SK-N-MC (cell line): ENCODE results near the gene HABP4.

Experiments used
- DNase-seq: peaks from one replicate; pipeline ENCODE4 v3.0.0-alpha.2; 2011; ENCODE audit warnings: low read depth, low spot score
- H3K27ac ChIP-seq: fragments of 200-600 bp; sonication (generic); 2 replicates; pipeline ENCODE4 v1.5.1; 2016; ENCODE audit warnings: mixed run types
- H3K36me3 ChIP-seq: fragments of 200-600 bp; sonication (generic); 2 replicates; pipeline ENCODE4 v1.6.1; 2017; ENCODE audit warnings: antibody characterized with exemption, low read length, mixed read lengths; ENCODE audit not compliant: insufficient read depth
- H3K4me3 ChIP-seq: fragments of 200-600 bp; sonication (generic); 2 replicates; pipeline ENCODE4 v1.5.1; 2016
- H3K9ac ChIP-seq: fragments of 200-600 bp; sonication (generic); 2 replicates; pipeline ENCODE4 v1.8.0; 2017; ENCODE audit warnings: mixed run types, mixed read lengths; ENCODE audit not compliant: insufficient read length
- H3K9me3 ChIP-seq: fragments of 200-600 bp; sonication (generic); 2 replicates; pipeline ENCODE4 v1.6.1; 2017; ENCODE audit warnings: low read depth, mild to moderate bottlenecking, antibody characterized with exemption, low read length, moderate library complexity, mixed read lengths
- EZH2 ChIP-seq: fragments of 200-600 bp; sonication (generic); IDR thresholded peaks from one replicate; pipeline ENCODE4 v1.6.1; 2017; ENCODE audit warnings: antibody characterized with exemption
- FOXP2 ChIP-seq: optimal IDR thresholded peaks from 2 replicates; pipeline ENCODE3; 2011; ENCODE audit warnings: mild to moderate bottlenecking, moderate library complexity; ENCODE audit not compliant: insufficient read depth; ENCODE audit errors: extremely low read length, control extremely low read depth
- POLR2AphosphoS5 ChIP-seq: IDR thresholded peaks from 2 replicates; pipeline ENCODE4 v1.6.1; 2012; ENCODE audit warnings: mild to moderate bottlenecking, low read depth, low read length, borderline replicate concordance

The HABP4 gene

DNA sequence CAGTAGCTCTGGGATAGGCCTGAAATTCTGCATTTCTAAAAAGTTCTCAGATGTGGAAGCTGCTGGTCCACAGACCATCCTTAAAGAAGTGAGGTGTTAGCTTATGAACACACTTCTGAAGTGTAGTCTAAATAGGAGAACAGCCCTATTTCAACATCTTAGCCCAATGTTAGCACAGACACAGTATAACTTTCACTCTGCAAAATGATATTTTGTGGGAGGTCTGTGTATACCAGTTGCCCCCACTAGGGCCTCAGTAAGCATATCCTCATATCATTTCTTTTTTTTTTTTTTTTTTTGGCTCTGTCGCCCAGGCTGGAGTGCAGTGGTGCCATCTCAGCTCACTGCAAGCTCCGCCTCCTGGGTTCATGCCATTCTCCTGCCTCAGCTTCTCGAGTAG, 7.5 kb upstream of the HABP4 start:
- no peak overlapping the region for H3K4me3 ChIP-seq
- no peak overlapping the region for H3K9ac ChIP-seq
- H3K36me3 ChIP-seq: no peaks in the 10 kb centered on the region
- no peak for TF ChIP-seq EZH2
- TF ChIP-seq POLR2AphosphoS5: no peak
- TF ChIP-seq FOXP2: no peak
- no peaks in the 10 kb centered on the region for H3K9me3 ChIP-seq
- H3K27ac ChIP-seq: peak overlapping the region; percentile 4; the same call in 1 of the 2 replicates
- DNase-seq: no peak

DNA sequence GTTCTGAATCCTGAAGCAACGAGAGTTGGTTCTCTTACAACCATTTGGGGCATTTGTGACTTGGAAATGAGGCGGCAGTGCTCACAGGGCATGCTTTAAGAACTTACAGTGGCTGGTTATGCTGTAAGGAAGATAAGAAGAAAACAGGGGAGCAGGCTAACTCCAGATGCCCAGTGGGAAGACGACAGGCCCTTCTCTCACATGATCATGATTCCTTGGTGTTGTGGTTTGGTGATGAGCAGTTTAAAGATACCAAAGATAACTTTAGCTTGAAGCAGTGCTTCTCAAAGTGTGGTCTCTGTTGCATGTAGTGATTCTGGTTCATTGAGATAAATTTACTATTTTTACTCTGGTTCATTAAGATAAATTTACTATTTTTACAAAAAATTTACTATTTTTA, 2.6 kb upstream of the HABP4 start:
- no peak overlapping the region for H3K27ac ChIP-seq
- no peaks in the 10 kb centered on the region for H3K36me3 ChIP-seq
- DNase-seq: no peak
- no peak overlapping the region for H3K9ac ChIP-seq
- TF ChIP-seq POLR2AphosphoS5 (no peak), EZH2 (no peak), FOXP2 (no peak)
- no peak overlapping the region for H3K4me3 ChIP-seq
- H3K9me3 ChIP-seq: no peaks in the 10 kb centered on the region

DNA sequence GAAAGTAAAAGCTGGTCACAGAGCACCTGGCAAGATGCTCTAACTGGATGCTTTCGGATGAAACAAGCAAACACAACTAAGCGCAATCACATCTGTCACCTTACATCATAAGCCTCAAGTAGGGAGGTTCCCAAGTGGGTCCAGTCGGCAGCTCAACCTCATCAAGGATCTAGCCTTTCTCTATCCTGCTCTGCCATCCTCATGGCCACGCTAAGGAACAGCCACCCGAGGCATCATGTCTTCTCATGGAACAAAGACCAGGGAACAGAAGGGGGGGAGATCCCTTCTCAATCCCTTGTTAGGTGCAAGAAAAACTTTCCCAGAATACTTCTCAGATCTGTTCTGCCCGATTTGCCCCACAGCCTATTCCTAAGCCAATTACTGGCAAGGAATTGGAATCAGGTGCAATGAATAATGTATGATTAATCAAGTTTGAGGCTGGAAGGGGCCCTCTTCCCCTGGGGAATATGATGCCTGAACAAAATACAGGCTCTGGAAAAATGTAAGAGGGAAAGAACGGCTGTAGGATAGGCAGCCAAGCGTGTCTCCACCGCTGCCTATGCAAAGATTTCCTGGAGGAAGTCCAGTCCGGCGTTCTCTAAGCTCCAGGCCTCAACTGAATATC, 1.3 kb upstream of the HABP4 start:
- H3K9me3 ChIP-seq: no peaks in the 10 kb centered on the region
- peak overlapping the region; percentile 87 for H3K4me3 ChIP-seq
- no peak for TF ChIP-seq POLR2AphosphoS5
- TF ChIP-seq FOXP2: no peak
- TF ChIP-seq EZH2: no peak
- peak overlapping the region; percentile 73; the same call in 1 of the 2 replicates for H3K27ac ChIP-seq
- H3K36me3 ChIP-seq: no peaks in the 10 kb centered on the region
- no peak overlapping the region for H3K9ac ChIP-seq
- peak; percentile 51 for DNase-seq

DNA sequence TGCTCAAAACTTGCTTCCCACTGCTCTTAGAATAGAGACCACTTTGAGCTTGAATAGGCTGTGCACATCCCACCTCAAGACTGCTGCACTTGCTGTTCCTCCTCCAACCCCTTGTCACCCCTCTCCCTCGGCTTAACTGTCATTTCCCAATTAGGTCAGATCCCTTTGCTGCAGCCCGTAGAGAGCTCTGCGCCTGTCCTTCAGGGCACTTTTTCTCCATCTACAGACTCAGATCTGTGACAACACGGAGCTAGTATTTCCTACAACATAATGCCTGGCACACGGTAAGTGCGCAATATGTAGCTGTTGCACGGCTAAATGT, 485 bp upstream of the HABP4 start:
- H3K27ac ChIP-seq: peak overlapping the region; percentile 73; the same call in 1 of the 2 replicates
- TF ChIP-seq FOXP2 (no peak), POLR2AphosphoS5 (no peak), EZH2 (no peak)

DNA sequence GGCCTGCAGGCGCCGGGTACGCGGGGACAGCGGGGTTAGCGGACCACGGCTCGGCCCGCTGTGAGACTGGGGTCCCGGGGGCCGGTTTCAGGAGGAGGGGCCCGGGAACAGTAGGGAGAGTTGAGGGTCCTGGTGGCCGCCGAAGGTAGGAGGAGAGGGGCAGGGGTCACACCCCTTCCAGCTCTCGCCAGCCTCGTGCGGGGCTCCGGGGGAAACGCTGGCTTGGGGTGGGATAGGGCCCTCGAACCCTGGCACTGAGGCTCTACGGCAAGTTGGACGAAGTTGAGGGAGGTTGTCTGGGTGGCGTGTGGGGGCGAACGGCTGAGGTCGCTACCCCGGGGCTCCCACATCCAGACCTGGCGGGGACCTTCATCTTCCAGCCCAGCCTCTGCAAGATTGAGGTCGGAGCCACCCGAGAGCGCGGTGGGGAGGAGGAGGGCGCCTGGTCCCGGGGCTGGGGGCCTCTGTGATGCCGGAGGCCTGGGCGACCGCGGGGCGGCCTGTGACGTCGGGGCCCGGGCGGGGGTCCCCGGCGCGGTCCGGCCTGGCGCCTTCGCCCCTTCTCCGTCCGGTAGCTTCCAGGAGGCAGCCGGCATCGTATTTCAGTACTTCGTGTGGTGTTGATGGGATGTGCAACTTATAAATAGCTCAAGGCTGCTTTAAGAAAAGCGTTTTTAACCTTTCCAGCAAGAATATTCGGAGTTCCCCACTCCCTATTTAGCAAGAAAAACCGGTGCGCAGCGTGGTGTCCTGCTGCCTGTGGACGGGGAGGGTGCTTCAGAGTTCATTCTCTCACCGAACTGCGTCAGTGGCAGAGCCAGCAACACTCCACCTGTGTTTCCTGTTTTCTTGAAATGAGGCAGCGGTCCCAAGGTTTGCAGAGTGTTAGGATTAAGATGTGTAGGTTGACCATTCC, 902 bp downstream of the HABP4 start:
- no peak for DNase-seq
- H3K9ac ChIP-seq: peak overlapping the region; percentile 71
- TF ChIP-seq EZH2 (no peak), POLR2AphosphoS5 (no peak), FOXP2 (no peak)
- H3K4me3 ChIP-seq: peak overlapping the region; percentile 87
- no peaks in the 10 kb centered on the region for H3K9me3 ChIP-seq
- H3K36me3 ChIP-seq: no peaks in the 10 kb centered on the region
- H3K27ac ChIP-seq: no peak overlapping the region

More for the DNA sequence above, 485 bp upstream of the HABP4 start:
- Histone ChIP-seq H3K9me3 (no peaks in the 10 kb centered on the region), H3K9ac (peak overlapping the region; percentile 28), H3K36me3 (no peaks in the 10 kb centered on the region), H3K4me3 (peak overlapping the region; percentile 87)
- DNase-seq: no peak

DNA sequence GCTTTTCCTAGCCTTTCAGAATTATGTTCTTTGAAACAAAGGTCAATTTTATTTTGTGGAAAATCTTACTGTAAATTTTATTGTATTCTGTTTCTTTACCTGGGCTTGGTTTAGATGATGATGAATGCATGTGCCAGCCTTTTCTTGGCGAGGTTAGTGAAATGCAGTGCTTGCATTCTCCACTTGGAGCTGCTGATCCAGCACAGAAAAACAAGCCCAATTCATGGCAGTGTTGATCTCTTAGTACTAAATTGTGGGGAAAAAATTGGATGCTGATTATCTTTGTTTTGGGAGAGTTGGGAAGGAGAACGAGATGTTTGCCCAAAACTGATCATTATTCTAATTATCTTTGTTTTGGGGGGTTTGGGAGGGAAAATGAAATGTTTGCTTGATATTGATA, 3.7 kb downstream of the HABP4 start:
- no peak for TF ChIP-seq FOXP2
- no peak for TF ChIP-seq EZH2
- no peak for TF ChIP-seq POLR2AphosphoS5
- Histone ChIP-seq H3K27ac (no peak overlapping the region), H3K36me3 (no peaks in the 10 kb centered on the region)

DNA sequence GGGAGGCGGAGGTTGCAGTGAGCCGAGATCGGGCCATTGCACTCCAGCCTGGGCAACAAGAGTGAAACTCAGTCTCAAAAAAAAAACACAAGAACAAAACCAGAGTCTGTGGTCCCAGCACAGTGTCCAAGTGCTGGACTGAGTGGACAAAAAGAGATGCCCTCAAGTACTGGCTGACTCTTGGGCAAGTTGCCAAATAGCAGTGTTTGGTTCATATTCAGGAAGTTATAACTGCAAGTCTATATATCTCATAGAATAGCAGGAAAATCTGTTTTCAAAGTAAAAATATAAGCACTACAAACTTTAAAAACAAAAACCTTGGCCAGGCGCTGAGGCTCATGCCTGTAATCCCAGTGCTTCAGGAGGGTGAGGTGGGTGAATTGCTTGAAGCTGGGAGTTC, 7.3 kb downstream of the HABP4 start:
- no peaks in the 10 kb centered on the region for H3K9me3 ChIP-seq

More for the DNA sequence above, 3.7 kb downstream of the HABP4 start:
- Histone ChIP-seq H3K4me3 (no peak overlapping the region), H3K9ac (no peak overlapping the region), H3K9me3 (no peaks in the 10 kb centered on the region)
- no peak for DNase-seq

DNA sequence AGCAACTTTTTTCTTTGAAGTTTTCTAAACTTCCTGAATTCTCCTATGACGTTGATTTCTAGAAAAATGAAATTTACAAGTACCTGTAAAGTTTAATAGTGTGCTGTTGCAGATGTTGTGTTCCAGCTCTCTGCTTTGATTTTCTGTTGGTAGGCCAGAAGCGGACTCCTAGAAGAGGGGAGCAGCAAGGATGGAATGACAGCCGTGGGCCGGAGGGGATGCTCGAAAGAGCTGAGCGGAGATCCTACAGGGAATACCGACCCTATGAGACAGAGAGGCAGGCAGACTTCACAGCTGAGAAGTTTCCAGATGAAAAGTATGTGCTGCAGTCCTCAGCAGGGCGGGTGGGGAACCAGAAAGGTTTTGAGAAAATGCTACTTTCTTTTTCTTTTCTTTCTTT, 8.3 kb downstream of the HABP4 start:
- Histone ChIP-seq H3K27ac (no peak overlapping the region), H3K36me3 (0 out of 2 replicates have a peak, but pooled peaks cover 4% of the 10 kb centered on the region), H3K9me3 (no peaks in the 10 kb centered on the region), H3K4me3 (no peak overlapping the region), H3K9ac (no peak overlapping the region)
- TF ChIP-seq POLR2AphosphoS5 (no peak), EZH2 (no peak), FOXP2 (no peak)
- no peak for DNase-seq

More for the DNA sequence above, 7.3 kb downstream of the HABP4 start:
- Histone ChIP-seq H3K27ac (peak overlapping the region; percentile 53; the same call in 1 of the 2 replicates), H3K36me3 (0 out of 2 replicates have a peak, but pooled peaks cover 4% of the 10 kb centered on the region), H3K4me3 (no peak overlapping the region), H3K9ac (no peak overlapping the region)
- TF ChIP-seq POLR2AphosphoS5: no peak
- no peak for TF ChIP-seq EZH2
- TF ChIP-seq FOXP2: no peak
- DNase-seq: no peak

DNA sequence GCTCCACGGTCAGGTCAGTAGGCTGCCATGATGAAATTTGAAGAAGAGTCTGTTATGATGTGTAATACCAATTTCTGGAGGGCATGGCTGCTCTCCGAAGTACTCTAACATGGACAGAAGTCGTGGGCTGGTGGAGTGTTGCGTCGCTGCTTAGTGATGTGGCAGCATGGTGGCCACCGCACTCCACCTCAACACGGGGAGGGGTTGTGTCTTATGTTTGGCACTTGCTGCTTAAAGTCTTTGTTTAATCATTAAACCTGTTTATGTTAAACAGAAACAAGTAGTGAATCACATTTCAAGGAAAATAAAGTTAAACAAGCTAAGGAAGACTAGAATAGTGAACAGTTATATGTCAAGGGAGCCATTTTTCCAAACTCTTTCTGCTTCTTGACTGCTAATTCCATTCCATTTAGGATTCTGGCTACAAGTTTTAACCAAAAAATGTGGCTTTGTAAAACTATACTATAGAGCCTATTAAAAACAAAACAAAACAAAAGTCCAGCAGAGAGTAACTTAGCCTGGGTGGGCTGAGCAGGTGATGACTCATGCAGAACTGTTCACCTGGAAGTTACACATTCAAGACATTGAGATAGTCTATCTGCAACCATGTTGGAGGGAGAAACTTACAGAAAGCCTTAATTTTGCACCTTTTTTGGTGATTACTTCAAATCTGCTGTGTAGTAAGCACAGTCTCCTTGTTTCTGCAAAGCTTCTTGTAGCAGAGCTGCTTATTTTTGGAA, 9.5 kb downstream of the HABP4 start:
- H3K9me3 ChIP-seq: no peaks in the 10 kb centered on the region
- no peak overlapping the region for H3K4me3 ChIP-seq
- no peak overlapping the region for H3K9ac ChIP-seq
- no peak for TF ChIP-seq POLR2AphosphoS5
- no peak for TF ChIP-seq EZH2
- no peak overlapping the region for H3K27ac ChIP-seq
- DNase-seq: no peak
- 0 out of 2 replicates have a peak, but pooled peaks cover 4% of the 10 kb centered on the region for H3K36me3 ChIP-seq
